HCT116 (cell line): ENCODE measurements around the gene GABRA5. TPM values are rescaled to one million over a fixed set of nuclear protein-coding genes. Genes with fewer than 3 reads are reported as not detected.

Experiments used
- ATAC-seq: fragments of 200-7000 bp; cut with Tn5 transposase; 2 replicates; pipeline ENCODE4 v1.9.1; 2020; ENCODE audit warnings: mild to moderate bottlenecking, moderate library complexity
- BruUV-seq: library from RNA; stranded (reverse); fragments of 400-500 nt; replicated peaks from 2 replicates; lab custom pipeline; 2021; lab: Mats Ljungman, UMichigan
- CTCF ChIA-PET: fragments of 300-600 bp; sonication (Branson Sonifier 250); formaldehyde crosslinking; loops from one replicate; lab custom pipeline; 2021; ENCODE audit warnings: antibody characterized with exemption; lab: Charles Lee
- POLR2A ChIA-PET: fragments of 300-600, 350-600 bp; sonication (Branson Sonifier 250); formaldehyde crosslinking; loops from one replicate; lab custom pipeline; 2021; ENCODE audit warnings: antibody characterized with exemption; lab: Charles Lee
- RAD21 ChIA-PET, 2 experiments: fragments of 300-600 bp; sonication (Branson Sonifier 250); formaldehyde crosslinking; loops; one replicate each; lab custom pipeline; 2023; ENCODE audit warnings: low total read pairs in 2 of 2; ENCODE audit not compliant: uncharacterized antibody in 2 of 2, unreplicated experiment in 2 of 2, low non-redundant PET in 1 of 2; lab: Charles Lee
- DNase-seq: peaks from one replicate; pipeline ENCODE4 v3.0.0-alpha.2; 2010; ENCODE audit warnings: low read depth, low spot score
- H2AFZ ChIP-seq: fragments of 200-600 bp; shearing (Covaris generic), sonication (generic); 2 replicates; pipeline ENCODE4 v1.6.1; 2017; ENCODE audit warnings: low read depth, mixed run types, mixed read lengths, antibody characterized with exemption, low read length; ENCODE audit not compliant: poor library complexity, severe bottlenecking
- H3K27ac ChIP-seq: 2 replicates; pipeline ENCODE4 v1.5.1; 2012; ENCODE audit warnings: low read depth, low read length
- H3K27me3 ChIP-seq: fragments of 200-600 bp; sonication (generic); 2 replicates; pipeline ENCODE4 v1.6.1; 2016; ENCODE audit warnings: mixed run types, low read length, mixed read lengths; ENCODE audit not compliant: insufficient read depth
- H3K36me3 ChIP-seq, 2 experiments: fragments of 200-500 bp in 1 of 2; fragments of 200-600 bp in 1 of 2; sonication (Bioruptor generic) in 1 of 2; sonication (generic) in 1 of 2; 2 replicates each; pipeline versions ENCODE4 v1.5.1 to v1.6.1; 2014 to 2016; ENCODE audit warnings: low read length in 2 of 2, inconsistent platforms in 1 of 2, mixed read lengths in 1 of 2, mixed run types in 1 of 2; ENCODE audit not compliant: insufficient read depth in 2 of 2, control insufficient read depth in 1 of 2
- H3K4me1 ChIP-seq, 2 experiments: fragments of 200-600 bp in 1 of 2; sonication (generic) in 1 of 2; 2 replicates each; pipeline versions ENCODE4 v1.5.1 to v1.6.1; 2012 to 2017; ENCODE audit warnings: low read length in 2 of 2, inconsistent platforms in 1 of 2, mild to moderate bottlenecking in 1 of 2, mixed read lengths in 1 of 2, mixed run types in 1 of 2, moderate library complexity in 1 of 2; ENCODE audit not compliant: insufficient read depth in 2 of 2, control insufficient read depth in 1 of 2
- H3K4me2 ChIP-seq: fragments of 200-600 bp; sonication (generic); 2 replicates; pipeline ENCODE4 v1.6.1; 2017; ENCODE audit warnings: mixed run types, low read length, mixed read lengths
- H3K4me3 ChIP-seq, 2 experiments: fragments of 200-600 bp in 1 of 2; sonication (generic) in 1 of 2; replicated peaks in 1 of 2; 2 replicates each; pipeline ENCODE4 v1.5.1; 2011 to 2016; ENCODE audit warnings: low read length in 2 of 2, control low read depth in 1 of 2, low read depth in 1 of 2, mild to moderate bottlenecking in 1 of 2, mixed read lengths in 1 of 2, mixed run types in 1 of 2
- H3K79me2 ChIP-seq: fragments of 200-600 bp; sonication (generic); 2 replicates; pipeline ENCODE4 v1.6.1; 2017; ENCODE audit warnings: mild to moderate bottlenecking, mixed run types, low read length, moderate library complexity, mixed read lengths; ENCODE audit not compliant: insufficient read depth
- H3K9ac ChIP-seq: fragments of 200-600 bp; sonication (generic); 2 replicates; pipeline ENCODE4 v1.6.1; 2016; ENCODE audit warnings: low read length, mixed read lengths
- H3K9me2 ChIP-seq: fragments of 200-600 bp; sonication (generic), shearing (Covaris generic); 2 replicates; pipeline ENCODE4 v1.6.1; 2017; ENCODE audit warnings: mixed run types, mild to moderate bottlenecking, moderate library complexity; ENCODE audit not compliant: insufficient read depth
- H3K9me3 ChIP-seq, 2 experiments: fragments of 200-500 bp in 1 of 2; fragments of 200-600 bp in 1 of 2; sonication (Bioruptor generic) in 1 of 2; sonication (generic) in 1 of 2; 2 replicates each; pipeline ENCODE4 v1.6.1; 2014 to 2017; ENCODE audit warnings: low read length in 2 of 2, mixed read lengths in 2 of 2, inconsistent platforms in 1 of 2, low read depth in 1 of 2, mild to moderate bottlenecking in 1 of 2, mixed run types in 1 of 2, moderate library complexity in 1 of 2; ENCODE audit not compliant: control insufficient read depth in 1 of 2, insufficient read depth in 1 of 2
- H4K20me1 ChIP-seq: fragments of 200-600 bp; sonication (generic), shearing (Covaris generic); 2 replicates; pipeline ENCODE4 v1.6.1; 2017; ENCODE audit warnings: mixed run types, mild to moderate bottlenecking, moderate library complexity; ENCODE audit not compliant: insufficient read depth
- CEBPB ChIP-seq: IDR thresholded peaks from 2 replicates; pipeline ENCODE4 v1.6.1; 2012; ENCODE audit warnings: low read depth
- EGR1 ChIP-seq: IDR thresholded peaks from 2 replicates; pipeline ENCODE4 v1.6.1; 2012; ENCODE audit warnings: low read depth
- EZH2 ChIP-seq: fragments of 200-600 bp; sonication (generic); IDR thresholded peaks from 2 replicates; pipeline ENCODE4 v1.6.1; 2017; ENCODE audit warnings: antibody characterized with exemption, mixed run types
- EZH2phosphoT487 ChIP-seq: fragments of 200-600 bp; IDR thresholded peaks from 2 replicates; pipeline ENCODE4 v1.6.1; 2018; ENCODE audit warnings: antibody characterized with exemption, borderline replicate concordance
- JUND ChIP-seq: IDR thresholded peaks from 2 replicates; pipeline ENCODE4 v1.6.1; 2012
- POLR2A ChIP-seq: IDR thresholded peaks from 2 replicates; pipeline ENCODE4 v1.7.0; 2011; ENCODE audit warnings: borderline replicate concordance; ENCODE audit not compliant: insufficient read depth, insufficient read length; ENCODE audit errors: extremely low read depth
- POLR2AphosphoS5 ChIP-seq: IDR thresholded peaks from 2 replicates; pipeline ENCODE4 v1.6.1; 2011; ENCODE audit warnings: mild to moderate bottlenecking, low read depth, low read length, moderate library complexity
- SIN3A ChIP-seq: IDR thresholded peaks from 2 replicates; pipeline ENCODE4 v1.6.1; 2012; ENCODE audit warnings: low read depth
- SRF ChIP-seq: IDR thresholded peaks from 2 replicates; pipeline ENCODE4 v1.6.1; 2012; ENCODE audit warnings: low read depth
- YY1 ChIP-seq: IDR thresholded peaks from 2 replicates; pipeline ENCODE4 v1.6.1; 2011; ENCODE audit warnings: low read length, low read depth, moderate library complexity, mild to moderate bottlenecking; ENCODE audit not compliant: insufficient replicate concordance; ENCODE audit errors: extremely low read depth
- ZFX ChIP-seq: fragments of 450-650 bp; IDR thresholded peaks from 2 replicates; pipeline ENCODE4 v1.6.1; 2017
- ZNF274 ChIP-seq: fragments of 200-500 bp; sonication (Bioruptor generic); IDR thresholded peaks from 2 replicates; pipeline ENCODE4 v1.6.1; 2014; ENCODE audit warnings: mild to moderate bottlenecking, low read depth, low read length, inconsistent platforms
- intact Hi-C: fragments of 100-400 bp; cut with micrococcal nuclease; formaldehyde crosslinking; loops from 2 replicates; pipeline ENCODE4 v1.10.0; 2022
- total RNA-seq: library from RNA; stranded (reverse); gene quantifications from one replicate; pipeline ENCODE4 v1.2.1, GENCODE V29; 2021; ENCODE audit not compliant: unreplicated experiment
- TF ChIP-seq, protein P1 (sequence below), 3 experiments: fragments of 200-600 bp in 1 of 3; sonication (generic) in 1 of 3; IDR thresholded peaks in 2 of 3; conservative IDR thresholded peaks in 1 of 3; 2 replicates each; pipeline ENCODE4 v1.5.1; 2012 to 2017; ENCODE audit warnings: low read depth in 2 of 3, low read length in 2 of 3, antibody characterized with exemption in 1 of 3, borderline replicate concordance in 1 of 3, control low read depth in 1 of 3, mild to moderate bottlenecking in 1 of 3, mixed read lengths in 1 of 3, mixed run types in 1 of 3, moderate library complexity in 1 of 3; ENCODE audit not compliant: insufficient read depth in 1 of 3
- TF ChIP-seq, protein P2 (sequence below): IDR thresholded peaks from 2 replicates; pipeline ENCODE4 v1.6.1; 2012; ENCODE audit warnings: low read depth
- TF ChIP-seq, protein P3 (sequence below): IDR thresholded peaks from 2 replicates; pipeline ENCODE4 v1.6.1; 2011; ENCODE audit warnings: mild to moderate bottlenecking, low read length, moderate library complexity; ENCODE audit not compliant: insufficient replicate concordance; ENCODE audit errors: extremely low read depth
- TF ChIP-seq, protein P4 (sequence below): IDR thresholded peaks from 2 replicates; pipeline ENCODE4 v1.6.1; 2012

GABRA5 gene
- total RNA-seq, 1 experiment from 2014 or later: not detected

DNA sequence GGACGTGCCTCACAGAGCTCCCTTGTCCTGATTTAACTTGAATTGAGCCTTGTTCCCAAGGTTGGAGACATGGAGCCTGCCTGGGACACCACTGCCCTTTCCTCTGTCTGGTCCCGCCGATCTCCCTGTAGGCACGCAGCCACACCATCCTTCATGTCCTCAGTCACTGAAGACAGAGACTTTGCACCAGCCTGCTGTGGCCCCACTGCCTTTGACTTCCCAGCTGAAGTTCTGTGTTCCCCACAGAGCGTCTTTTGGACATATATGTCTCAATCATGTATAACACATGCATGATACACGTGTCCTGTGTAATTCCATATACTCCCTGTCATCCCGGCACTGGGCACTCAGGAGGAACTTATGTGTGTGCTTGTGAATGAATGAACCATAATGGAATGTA lies 23.6 kb downstream of the GABRA5 start:
- H3K9ac ChIP-seq: no peak overlapping the region
- ChIA-PET POLR2A (no interaction called here), RAD21 (no interaction called here), CTCF (no interaction called here)
- H3K36me3 ChIP-seq: no peaks in the 10 kb centered on the region
- H2AFZ ChIP-seq: no peak overlapping the region
- H3K9me3 ChIP-seq: peaks cover 8 to 24% of the 10 kb centered on the region in 2 experiments; a peak in 2 of 4 replicates
- no TSS peak for BruUV-seq
- H3K79me2 ChIP-seq: no peaks in the 10 kb centered on the region
- H4K20me1 ChIP-seq: no peaks in the 10 kb centered on the region
- no peaks in the 10 kb centered on the region for H3K27me3 ChIP-seq
- no peak overlapping the region for H3K4me3 ChIP-seq
- DNase-seq (no peak), ATAC-seq (no peak)
- H3K4me2 ChIP-seq: no peak overlapping the region
- intact Hi-C loops: loop anchor here (5.0 kb wide), 1 partner anchor 127 kb away; no protein-coding TSS in a partner anchor
- H3K4me1 ChIP-seq: no peaks in the 10 kb centered on the region
- H3K9me2 ChIP-seq: no peaks in the 10 kb centered on the region
- no peak overlapping the region for H3K27ac ChIP-seq
- TF ChIP-seq, protein P1, sequence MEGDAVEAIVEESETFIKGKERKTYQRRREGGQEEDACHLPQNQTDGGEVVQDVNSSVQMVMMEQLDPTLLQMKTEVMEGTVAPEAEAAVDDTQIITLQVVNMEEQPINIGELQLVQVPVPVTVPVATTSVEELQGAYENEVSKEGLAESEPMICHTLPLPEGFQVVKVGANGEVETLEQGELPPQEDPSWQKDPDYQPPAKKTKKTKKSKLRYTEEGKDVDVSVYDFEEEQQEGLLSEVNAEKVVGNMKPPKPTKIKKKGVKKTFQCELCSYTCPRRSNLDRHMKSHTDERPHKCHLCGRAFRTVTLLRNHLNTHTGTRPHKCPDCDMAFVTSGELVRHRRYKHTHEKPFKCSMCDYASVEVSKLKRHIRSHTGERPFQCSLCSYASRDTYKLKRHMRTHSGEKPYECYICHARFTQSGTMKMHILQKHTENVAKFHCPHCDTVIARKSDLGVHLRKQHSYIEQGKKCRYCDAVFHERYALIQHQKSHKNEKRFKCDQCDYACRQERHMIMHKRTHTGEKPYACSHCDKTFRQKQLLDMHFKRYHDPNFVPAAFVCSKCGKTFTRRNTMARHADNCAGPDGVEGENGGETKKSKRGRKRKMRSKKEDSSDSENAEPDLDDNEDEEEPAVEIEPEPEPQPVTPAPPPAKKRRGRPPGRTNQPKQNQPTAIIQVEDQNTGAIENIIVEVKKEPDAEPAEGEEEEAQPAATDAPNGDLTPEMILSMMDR (IDR thresholded peaks at IDR 0.05 in 2 of 3, conservative IDR thresholded peaks at IDR 0.05 in 1 of 3; ENCODE audit: borderline replicate concordance in 1 of 3, insufficient read depth in 1 of 3, low read depth in 2 of 3, low read length in 2 of 3): no peak
- TF ChIP-seq, protein P2, sequence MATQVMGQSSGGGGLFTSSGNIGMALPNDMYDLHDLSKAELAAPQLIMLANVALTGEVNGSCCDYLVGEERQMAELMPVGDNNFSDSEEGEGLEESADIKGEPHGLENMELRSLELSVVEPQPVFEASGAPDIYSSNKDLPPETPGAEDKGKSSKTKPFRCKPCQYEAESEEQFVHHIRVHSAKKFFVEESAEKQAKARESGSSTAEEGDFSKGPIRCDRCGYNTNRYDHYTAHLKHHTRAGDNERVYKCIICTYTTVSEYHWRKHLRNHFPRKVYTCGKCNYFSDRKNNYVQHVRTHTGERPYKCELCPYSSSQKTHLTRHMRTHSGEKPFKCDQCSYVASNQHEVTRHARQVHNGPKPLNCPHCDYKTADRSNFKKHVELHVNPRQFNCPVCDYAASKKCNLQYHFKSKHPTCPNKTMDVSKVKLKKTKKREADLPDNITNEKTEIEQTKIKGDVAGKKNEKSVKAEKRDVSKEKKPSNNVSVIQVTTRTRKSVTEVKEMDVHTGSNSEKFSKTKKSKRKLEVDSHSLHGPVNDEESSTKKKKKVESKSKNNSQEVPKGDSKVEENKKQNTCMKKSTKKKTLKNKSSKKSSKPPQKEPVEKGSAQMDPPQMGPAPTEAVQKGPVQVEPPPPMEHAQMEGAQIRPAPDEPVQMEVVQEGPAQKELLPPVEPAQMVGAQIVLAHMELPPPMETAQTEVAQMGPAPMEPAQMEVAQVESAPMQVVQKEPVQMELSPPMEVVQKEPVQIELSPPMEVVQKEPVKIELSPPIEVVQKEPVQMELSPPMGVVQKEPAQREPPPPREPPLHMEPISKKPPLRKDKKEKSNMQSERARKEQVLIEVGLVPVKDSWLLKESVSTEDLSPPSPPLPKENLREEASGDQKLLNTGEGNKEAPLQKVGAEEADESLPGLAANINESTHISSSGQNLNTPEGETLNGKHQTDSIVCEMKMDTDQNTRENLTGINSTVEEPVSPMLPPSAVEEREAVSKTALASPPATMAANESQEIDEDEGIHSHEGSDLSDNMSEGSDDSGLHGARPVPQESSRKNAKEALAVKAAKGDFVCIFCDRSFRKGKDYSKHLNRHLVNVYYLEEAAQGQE: no peak
- TF ChIP-seq ZNF274: no peak
- TF ChIP-seq, protein P3, sequence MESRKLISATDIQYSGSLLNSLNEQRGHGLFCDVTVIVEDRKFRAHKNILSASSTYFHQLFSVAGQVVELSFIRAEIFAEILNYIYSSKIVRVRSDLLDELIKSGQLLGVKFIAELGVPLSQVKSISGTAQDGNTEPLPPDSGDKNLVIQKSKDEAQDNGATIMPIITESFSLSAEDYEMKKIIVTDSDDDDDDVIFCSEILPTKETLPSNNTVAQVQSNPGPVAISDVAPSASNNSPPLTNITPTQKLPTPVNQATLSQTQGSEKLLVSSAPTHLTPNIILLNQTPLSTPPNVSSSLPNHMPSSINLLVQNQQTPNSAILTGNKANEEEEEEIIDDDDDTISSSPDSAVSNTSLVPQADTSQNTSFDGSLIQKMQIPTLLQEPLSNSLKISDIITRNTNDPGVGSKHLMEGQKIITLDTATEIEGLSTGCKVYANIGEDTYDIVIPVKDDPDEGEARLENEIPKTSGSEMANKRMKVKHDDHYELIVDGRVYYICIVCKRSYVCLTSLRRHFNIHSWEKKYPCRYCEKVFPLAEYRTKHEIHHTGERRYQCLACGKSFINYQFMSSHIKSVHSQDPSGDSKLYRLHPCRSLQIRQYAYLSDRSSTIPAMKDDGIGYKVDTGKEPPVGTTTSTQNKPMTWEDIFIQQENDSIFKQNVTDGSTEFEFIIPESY: no peak
- TF ChIP-seq CEBPB: no peak
- TF ChIP-seq JUND: no peak
- no peak for TF ChIP-seq EZH2phosphoT487
- no peak for TF ChIP-seq YY1
- TF ChIP-seq POLR2A: no peak
- TF ChIP-seq ZFX: no peak
- TF ChIP-seq EGR1: no peak
- TF ChIP-seq EZH2: no peak
- TF ChIP-seq, protein P4, sequence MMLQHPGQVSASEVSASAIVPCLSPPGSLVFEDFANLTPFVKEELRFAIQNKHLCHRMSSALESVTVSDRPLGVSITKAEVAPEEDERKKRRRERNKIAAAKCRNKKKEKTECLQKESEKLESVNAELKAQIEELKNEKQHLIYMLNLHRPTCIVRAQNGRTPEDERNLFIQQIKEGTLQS: no peak
- TF ChIP-seq SRF: no peak
- TF ChIP-seq POLR2AphosphoS5: no peak
- TF ChIP-seq SIN3A: no peak
